Parathyroid adenoma (tissue), 2 donors: Measurements from ENCODE around the gene ERGIC3.

Source experiments
- H2AFZ ChIP-seq: fragments of 300-600 bp; sonication (generic); one replicate; pipeline ENCODE4 v1.7.0; 2017; ENCODE audit warnings: antibody characterized with exemption, mild to moderate bottlenecking
- H3K27ac ChIP-seq: fragments of 300-600 bp; sonication (generic); one replicate; pipeline ENCODE4 v1.7.0; 2017
- H3K27me3 ChIP-seq: fragments of 300-600 bp; sonication (generic); one replicate; pipeline ENCODE4 v1.7.0; 2017; ENCODE audit warnings: low read length; ENCODE audit not compliant: control insufficient read depth, insufficient read depth
- H3K36me3 ChIP-seq: fragments of 300-600 bp; sonication (generic); one replicate; pipeline ENCODE4 v1.7.0; 2017; ENCODE audit warnings: low read length; ENCODE audit not compliant: control insufficient read depth, insufficient read depth
- H3K4me1 ChIP-seq: fragments of 300-600 bp; sonication (generic); one replicate; pipeline ENCODE4 v1.7.0; 2017; ENCODE audit warnings: control low read depth
- H3K4me2 ChIP-seq: fragments of 300-600 bp; sonication (generic); one replicate; pipeline ENCODE4 v1.7.0; 2017; ENCODE audit warnings: low read length
- H3K4me3 ChIP-seq: fragments of 300-600 bp; sonication (generic); one replicate; pipeline ENCODE4 v1.7.0; 2017; ENCODE audit warnings: low read depth, low read length
- H3K79me2 ChIP-seq: fragments of 300-600 bp; sonication (generic); one replicate; pipeline ENCODE4 v1.7.0; 2017; ENCODE audit warnings: control low read depth
- H3K9ac ChIP-seq: fragments of 300-600 bp; sonication (generic); one replicate; pipeline ENCODE4 v1.7.0; 2017; ENCODE audit warnings: mild to moderate bottlenecking
- H3K9me3 ChIP-seq: fragments of 300-600 bp; sonication (generic); one replicate; pipeline ENCODE4 v1.7.0; 2017; ENCODE audit warnings: low read length; ENCODE audit not compliant: control insufficient read depth
- TF ChIP-seq, protein P1 (sequence below): fragments of 300-600 bp; sonication (generic); IDR thresholded peaks from one replicate; pipeline ENCODE4 v1.7.0; 2017; ENCODE audit warnings: antibody characterized with exemption, mild to moderate bottlenecking
- donor health status: primary hyperparathyroidism.

The ERGIC3 gene

DNA sequence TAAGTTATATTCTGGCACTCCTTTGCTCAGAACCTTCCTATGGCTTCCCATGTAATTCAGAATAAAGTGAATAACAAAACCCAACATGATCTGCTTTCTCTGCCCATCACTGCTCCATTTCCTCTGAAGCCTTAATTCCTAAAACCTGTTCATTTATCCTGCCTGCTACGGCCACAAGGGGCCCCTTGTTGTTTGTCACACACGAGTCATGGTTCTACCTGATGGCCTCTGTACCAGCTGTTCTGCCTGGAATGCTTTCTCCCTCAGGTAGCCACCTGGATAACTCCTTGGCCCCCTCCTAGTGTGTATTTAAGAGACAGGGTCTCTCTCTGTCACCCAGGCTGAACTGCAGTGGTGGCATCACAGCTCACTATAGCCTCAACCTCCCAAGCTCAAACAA is 26.8 kb downstream of the ERGIC3 start:
- no peak overlapping the region for H2AFZ ChIP-seq
- H3K36me3 ChIP-seq: no peaks in the 10 kb centered on the region
- TF ChIP-seq, protein P1, sequence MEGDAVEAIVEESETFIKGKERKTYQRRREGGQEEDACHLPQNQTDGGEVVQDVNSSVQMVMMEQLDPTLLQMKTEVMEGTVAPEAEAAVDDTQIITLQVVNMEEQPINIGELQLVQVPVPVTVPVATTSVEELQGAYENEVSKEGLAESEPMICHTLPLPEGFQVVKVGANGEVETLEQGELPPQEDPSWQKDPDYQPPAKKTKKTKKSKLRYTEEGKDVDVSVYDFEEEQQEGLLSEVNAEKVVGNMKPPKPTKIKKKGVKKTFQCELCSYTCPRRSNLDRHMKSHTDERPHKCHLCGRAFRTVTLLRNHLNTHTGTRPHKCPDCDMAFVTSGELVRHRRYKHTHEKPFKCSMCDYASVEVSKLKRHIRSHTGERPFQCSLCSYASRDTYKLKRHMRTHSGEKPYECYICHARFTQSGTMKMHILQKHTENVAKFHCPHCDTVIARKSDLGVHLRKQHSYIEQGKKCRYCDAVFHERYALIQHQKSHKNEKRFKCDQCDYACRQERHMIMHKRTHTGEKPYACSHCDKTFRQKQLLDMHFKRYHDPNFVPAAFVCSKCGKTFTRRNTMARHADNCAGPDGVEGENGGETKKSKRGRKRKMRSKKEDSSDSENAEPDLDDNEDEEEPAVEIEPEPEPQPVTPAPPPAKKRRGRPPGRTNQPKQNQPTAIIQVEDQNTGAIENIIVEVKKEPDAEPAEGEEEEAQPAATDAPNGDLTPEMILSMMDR: no peak
- H3K9ac ChIP-seq: no peak overlapping the region
- H3K4me1 ChIP-seq: no peaks in the 10 kb centered on the region
- no peak overlapping the region for H3K4me3 ChIP-seq
- no peaks in the 10 kb centered on the region for H3K27me3 ChIP-seq
- no peaks in the 10 kb centered on the region for H3K79me2 ChIP-seq
- no peaks in the 10 kb centered on the region for H3K9me3 ChIP-seq
- no peak overlapping the region for H3K4me2 ChIP-seq
- no peak overlapping the region for H3K27ac ChIP-seq

DNA sequence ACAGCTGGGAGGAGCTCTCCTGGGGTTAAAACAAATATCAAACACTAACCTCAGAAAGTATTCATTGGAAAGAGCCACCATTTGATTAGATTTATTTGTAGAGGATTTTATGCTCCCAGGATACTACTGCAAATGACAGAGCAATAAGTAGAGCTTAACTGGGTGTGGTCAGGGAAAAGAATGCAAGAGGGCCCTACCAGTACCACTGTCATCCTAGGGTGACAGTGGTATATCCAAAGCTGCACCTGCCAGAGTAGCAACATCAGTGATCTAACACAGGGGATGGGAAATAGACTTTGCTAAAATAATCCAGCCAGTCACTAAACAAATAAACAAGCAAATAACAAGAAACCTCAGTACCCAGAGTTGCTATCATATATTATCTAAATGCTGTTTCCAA is 29.7 kb downstream of the ERGIC3 start:
- Histone ChIP-seq H3K79me2 (no peaks in the 10 kb centered on the region), H3K9ac (no peak overlapping the region)

DNA sequence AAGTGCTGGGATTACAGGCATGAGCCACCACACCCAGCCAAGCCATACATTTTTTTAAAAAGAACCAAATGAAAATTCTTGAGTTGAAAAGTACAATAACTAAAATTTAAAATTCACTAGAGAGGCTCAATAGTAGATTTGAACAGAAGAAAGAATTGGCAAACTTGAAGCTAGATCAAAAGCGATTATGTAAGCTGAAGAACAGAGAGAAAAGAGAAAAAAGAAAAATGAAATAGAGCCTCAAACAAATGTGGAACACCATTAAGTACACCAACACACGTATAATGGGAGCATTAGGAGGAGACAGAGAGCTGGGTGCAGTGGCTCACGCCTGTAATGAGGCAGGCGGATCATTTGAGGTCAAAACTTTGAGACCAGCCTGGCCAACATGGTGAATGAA is 31.0 kb downstream of the ERGIC3 start:
- H3K27me3 ChIP-seq: no peaks in the 10 kb centered on the region
- H3K27ac ChIP-seq: no peak overlapping the region
- no peak overlapping the region for H3K9ac ChIP-seq
- no peak overlapping the region for H3K4me2 ChIP-seq
- H3K9me3 ChIP-seq: no peaks in the 10 kb centered on the region
- TF ChIP-seq, protein P1: no peak
- H3K4me3 ChIP-seq: no peak overlapping the region
- no peaks in the 10 kb centered on the region for H3K4me1 ChIP-seq
- no peaks in the 10 kb centered on the region for H3K79me2 ChIP-seq
- H2AFZ ChIP-seq: no peak overlapping the region
- no peaks in the 10 kb centered on the region for H3K36me3 ChIP-seq

More for the DNA sequence above, 29.7 kb downstream of the ERGIC3 start:
- Histone ChIP-seq H3K36me3 (no peaks in the 10 kb centered on the region), H3K4me2 (no peak overlapping the region), H2AFZ (no peak overlapping the region), H3K9me3 (no peaks in the 10 kb centered on the region), H3K4me1 (no peaks in the 10 kb centered on the region), H3K4me3 (no peak overlapping the region), H3K27me3 (no peaks in the 10 kb centered on the region), H3K27ac (no peak overlapping the region)
- TF ChIP-seq, protein P1: no peak

DNA sequence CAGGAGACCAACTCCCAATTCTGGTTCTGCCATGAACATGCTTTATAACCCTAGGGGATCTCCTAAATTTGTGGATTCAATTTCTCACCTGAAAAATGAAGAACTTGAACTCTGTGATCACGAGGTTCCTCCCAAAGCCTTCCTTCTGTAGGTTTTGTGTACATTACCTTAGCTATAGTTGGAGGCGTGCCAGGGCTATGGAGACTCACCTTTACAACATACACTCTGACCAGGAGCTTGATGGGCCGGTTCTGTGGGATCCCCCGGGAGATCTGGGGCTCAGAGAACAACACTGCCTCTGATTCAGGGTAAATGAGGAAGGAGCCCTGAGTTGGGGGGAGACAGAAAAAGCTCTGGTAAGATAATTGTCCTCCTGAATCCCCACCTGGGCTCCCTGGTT is 34.1 kb downstream of the ERGIC3 start:
- Histone ChIP-seq H3K9me3 (no peaks in the 10 kb centered on the region), H3K27ac (no peak overlapping the region), H3K4me1 (no peaks in the 10 kb centered on the region), H3K36me3 (no peaks in the 10 kb centered on the region), H2AFZ (no peak overlapping the region), H3K27me3 (no peaks in the 10 kb centered on the region), H3K79me2 (no peaks in the 10 kb centered on the region), H3K4me3 (no peak overlapping the region), H3K9ac (no peak overlapping the region), H3K4me2 (no peak overlapping the region)
- TF ChIP-seq, protein P1: no peak

DNA sequence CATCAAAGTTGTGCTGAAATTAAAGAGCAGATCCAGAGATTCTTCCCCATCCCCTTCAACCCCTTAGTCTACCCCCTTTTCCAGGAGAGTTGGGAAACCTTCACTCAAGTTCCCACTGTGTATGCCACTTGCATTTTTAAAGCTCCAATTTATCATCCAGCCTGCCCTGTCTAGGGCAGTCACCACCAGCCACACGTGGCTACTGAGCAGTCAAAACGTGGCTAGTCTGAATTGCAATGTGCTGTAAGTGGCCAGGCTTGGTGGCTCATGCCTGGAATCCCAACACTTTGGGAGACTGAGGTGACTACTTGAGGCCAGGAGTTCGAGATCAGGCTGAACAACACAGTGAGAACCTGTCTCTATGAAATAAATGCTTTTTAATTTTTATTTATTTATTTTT is 34.9 kb downstream of the ERGIC3 start:
- H3K9me3 ChIP-seq: no peaks in the 10 kb centered on the region
- H3K36me3 ChIP-seq: no peaks in the 10 kb centered on the region
- TF ChIP-seq, protein P1: no peak
- no peak overlapping the region for H3K27ac ChIP-seq
- no peaks in the 10 kb centered on the region for H3K27me3 ChIP-seq
- no peak overlapping the region for H3K4me2 ChIP-seq
- H3K79me2 ChIP-seq: no peaks in the 10 kb centered on the region
- H3K4me1 ChIP-seq: no peaks in the 10 kb centered on the region
- no peak overlapping the region for H3K9ac ChIP-seq
- H2AFZ ChIP-seq: no peak overlapping the region
- no peak overlapping the region for H3K4me3 ChIP-seq
